AG04450 (cell line): ENCODE results near the gene SPIN2A. TPM values are rescaled to one million over a fixed set of nuclear protein-coding genes. Genes with fewer than 3 reads are reported as not detected.
"Not testable (repeated sequence)": the region's sequence is repeated elsewhere in the genome, so short reads cannot be mapped to it uniquely, and the experiment has no call there.

Experiments
- CTCF ChIA-PET: fragments of 300-600, 350-600 bp; formaldehyde crosslinking; extraction: SDS; loops from one replicate; lab custom pipeline; 2022; ENCODE audit warnings: antibody characterized with exemption, inconsistent platforms; lab: Charles Lee
- POLR2A ChIA-PET: fragments of 350-600 bp; formaldehyde crosslinking; extraction: SDS; loops from one replicate; lab custom pipeline; 2021; ENCODE audit warnings: antibody characterized with exemption, inconsistent platforms; lab: Yijun Ruan, JAX
- DNase-seq: peaks from one replicate; pipeline ENCODE4 v3.0.0-alpha.2; 2011; ENCODE audit warnings: low read depth, low spot score
- H3K27ac ChIP-seq: one replicate; pipeline ENCODE4 v1.5.1; 2012; ENCODE audit warnings: low read depth, low read length, control low read depth
- H3K27me3 ChIP-seq: one replicate; pipeline ENCODE4 v1.6.0; 2012; ENCODE audit warnings: low read length; ENCODE audit not compliant: control insufficient read depth, insufficient read depth
- H3K4me3 ChIP-seq: 2 replicates; pipeline ENCODE4 v1.5.1; 2011; ENCODE audit warnings: mild to moderate bottlenecking, low read depth, low read length, control low read depth
- H3K9me3 ChIP-seq: 2 replicates; pipeline ENCODE4 v1.5.1; 2012; ENCODE audit warnings: low read length; ENCODE audit not compliant: control insufficient read depth, insufficient read depth
- CTCF ChIP-seq: IDR thresholded peaks from 2 replicates; pipeline ENCODE4 v1.5.1; 2011; ENCODE audit warnings: low read depth, low read length, control low read depth, inconsistent platforms
- polyA minus RNA-seq: library from RNA; depleted of rRNA, polyadenylated mRNA; stranded (reverse); fragments of >200 nt; gene quantifications from 2 replicates; pipeline ENCODE4 v1.2.3, GENCODE V29; 2011; rRNA and poly(A)+ RNA removed
- polyA plus RNA-seq: library from polyadenylated mRNA; depleted of rRNA; stranded (reverse); fragments of >200 nt; gene quantifications from 2 replicates; pipeline ENCODE4 v1.2.3, GENCODE V29; 2011; rRNA removed

The SPIN2A gene
- 1.0 and 1.3 TPM in 2 replicates for polyA plus RNA-seq
- 1.0 and 1.6 TPM in 2 replicates for polyA minus RNA-seq

- CTCF ChIA-PET, H3K27me3 ChIP-seq, H3K27ac ChIP-seq, H3K9me3 ChIP-seq, POLR2A ChIA-PET, DNase-seq: not testable (repeated sequence)
- H3K4me3 ChIP-seq: peak within 1 kb of the TSS; percentile 41
These were observed at the start of gene SPIN2A for GRCh38 chrX:57137073-57137472. Gene SPIN2A (minus strand): TSS chrX:57137397. CDS start chrX:57136597, 800 bp downstream.

GRCh38 chrX:57178605-57179004, 41.4 kb upstream of the SPIN2A start:
- Histone ChIP-seq H3K9me3 (no peaks in the 10 kb centered on the region), H3K4me3 (no peak overlapping the region), H3K27ac (no peak overlapping the region), H3K27me3 (no peaks in the 10 kb centered on the region)
- CTCF ChIA-PET: no interaction called here
- TF ChIP-seq CTCF: no peak
- no peak for DNase-seq
- POLR2A ChIA-PET: no interaction called here

- Histone ChIP-seq H3K27me3 (no peaks in the 10 kb centered on the region), H3K9me3 (no peaks in the 10 kb centered on the region)
- CTCF ChIA-PET: no interaction called here
These were observed 39.9 kb upstream of the SPIN2A start for GRCh38 chrX:57177070-57177469.

GRCh38 chrX:57172544-57172943, 35.3 kb upstream of the SPIN2A start:
- H3K4me3 ChIP-seq: no peak overlapping the region
- no peak for TF ChIP-seq CTCF
- ChIA-PET POLR2A (no interaction called here), CTCF (no interaction called here)
- H3K9me3 ChIP-seq: no peaks in the 10 kb centered on the region
- no peaks in the 10 kb centered on the region for H3K27me3 ChIP-seq
- no peak overlapping the region for H3K27ac ChIP-seq
- no peak for DNase-seq

More at GRCh38 chrX:57177070-57177469, 39.9 kb upstream of the SPIN2A start:
- Histone ChIP-seq H3K27ac (no peak overlapping the region), H3K4me3 (no peak overlapping the region)
- no peak for DNase-seq
- no peak for TF ChIP-seq CTCF
- POLR2A ChIA-PET: no interaction called here

- POLR2A ChIA-PET: no interaction called here
- Histone ChIP-seq H3K27ac (no peak overlapping the region), H3K9me3 (no peaks in the 10 kb centered on the region; the same call in 1 of the 2 replicates), H3K4me3 (no peak overlapping the region), H3K27me3 (no peaks in the 10 kb centered on the region)
- DNase-seq: no peak
- TF ChIP-seq CTCF: peak; percentile 36
- CTCF ChIA-PET: interaction anchor here (0.8 kb wide), 1 partner anchor 298 kb away, joined by 3 read pairs; no protein-coding TSS in a partner anchor
These were observed 19.3 kb upstream of the SPIN2A start for GRCh38 chrX:57156397-57157049.
